Chondrocyte (in vitro differentiated cells): ENCODE results near the gene IRS1. TPM values are rescaled to one million over a fixed set of nuclear protein-coding genes. Genes with fewer than 3 reads are reported as not detected.

Experiments
- DNase-seq: peaks from one replicate; pipeline ENCODE4 v3.0.0; 2021; ENCODE audit warnings: mixed read lengths, low spot score
- H3K27ac Mint-ChIP-seq: one replicate; pipeline ENCODE4 v1.8.0; 2021; ENCODE audit warnings: mild to moderate bottlenecking, moderate library complexity, mixed read lengths; ENCODE audit not compliant: unreplicated experiment
- H3K27me3 Mint-ChIP-seq: 2 replicates; pipeline ENCODE4 v1.8.0; 2021; ENCODE audit warnings: low read depth, mixed read lengths
- H3K36me3 Mint-ChIP-seq: 2 replicates; pipeline ENCODE4 v1.8.0; 2021; ENCODE audit warnings: low read depth, mixed read lengths
- H3K4me1 Mint-ChIP-seq: 2 replicates; pipeline ENCODE4 v1.8.0; 2021; ENCODE audit warnings: low read depth, mild to moderate bottlenecking, mixed read lengths
- H3K4me3 Mint-ChIP-seq: one replicate; pipeline ENCODE4 v1.8.0; 2021; ENCODE audit warnings: mild to moderate bottlenecking, moderate library complexity, mixed read lengths; ENCODE audit not compliant: unreplicated experiment
- H3K9me3 Mint-ChIP-seq: 2 replicates; pipeline ENCODE4 v1.8.0; 2021; ENCODE audit warnings: low read depth, mixed read lengths
- total RNA-seq: library from RNA; stranded (reverse); gene quantifications from 3 replicates; pipeline ENCODE4 v1.2.1, GENCODE V29; 2021
- TF ChIP-seq, protein P1 (sequence below): fragments of 200-600 bp; sonication (generic); IDR thresholded peaks from 2 replicates; pipeline ENCODE4 v1.5.0; 2021; ENCODE audit warnings: antibody characterized with exemption, mild to moderate bottlenecking, moderate library complexity

Gene IRS1
- total RNA-seq, 1 donor from 2014 or later = 12.0 TPM

DNA sequence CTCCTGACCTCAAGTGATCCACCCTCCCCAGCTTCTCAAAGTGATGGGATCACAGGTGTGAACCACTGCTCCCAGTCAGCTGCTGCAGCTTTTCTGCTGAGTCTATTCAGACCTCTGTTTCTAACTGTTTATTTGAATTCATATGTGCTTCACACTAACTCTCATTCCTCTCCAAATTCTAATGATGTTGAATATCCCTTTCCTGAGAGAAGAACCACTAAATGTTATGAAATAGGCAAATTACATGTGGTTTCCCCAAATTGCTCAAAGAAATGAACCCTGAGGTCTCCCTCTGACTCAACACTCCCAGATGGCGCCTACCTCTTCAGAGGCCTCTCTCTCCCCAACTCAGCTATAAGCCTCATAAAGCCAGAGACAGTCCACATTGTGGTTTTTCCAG, 98.6 kb downstream of the IRS1 start:
- Mint-ChIP-seq H3K9me3 (peaks cover 2% of the 10 kb centered on the region), H3K27me3 (no peaks in the 10 kb centered on the region), H3K4me3 (no peak overlapping the region), H3K4me1 (peaks cover 18% of the 10 kb centered on the region), H3K36me3 (no peaks in the 10 kb centered on the region), H3K27ac (no peak overlapping the region)
- TF ChIP-seq, protein P1, sequence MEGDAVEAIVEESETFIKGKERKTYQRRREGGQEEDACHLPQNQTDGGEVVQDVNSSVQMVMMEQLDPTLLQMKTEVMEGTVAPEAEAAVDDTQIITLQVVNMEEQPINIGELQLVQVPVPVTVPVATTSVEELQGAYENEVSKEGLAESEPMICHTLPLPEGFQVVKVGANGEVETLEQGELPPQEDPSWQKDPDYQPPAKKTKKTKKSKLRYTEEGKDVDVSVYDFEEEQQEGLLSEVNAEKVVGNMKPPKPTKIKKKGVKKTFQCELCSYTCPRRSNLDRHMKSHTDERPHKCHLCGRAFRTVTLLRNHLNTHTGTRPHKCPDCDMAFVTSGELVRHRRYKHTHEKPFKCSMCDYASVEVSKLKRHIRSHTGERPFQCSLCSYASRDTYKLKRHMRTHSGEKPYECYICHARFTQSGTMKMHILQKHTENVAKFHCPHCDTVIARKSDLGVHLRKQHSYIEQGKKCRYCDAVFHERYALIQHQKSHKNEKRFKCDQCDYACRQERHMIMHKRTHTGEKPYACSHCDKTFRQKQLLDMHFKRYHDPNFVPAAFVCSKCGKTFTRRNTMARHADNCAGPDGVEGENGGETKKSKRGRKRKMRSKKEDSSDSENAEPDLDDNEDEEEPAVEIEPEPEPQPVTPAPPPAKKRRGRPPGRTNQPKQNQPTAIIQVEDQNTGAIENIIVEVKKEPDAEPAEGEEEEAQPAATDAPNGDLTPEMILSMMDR = no peak
- no peak for DNase-seq

DNA sequence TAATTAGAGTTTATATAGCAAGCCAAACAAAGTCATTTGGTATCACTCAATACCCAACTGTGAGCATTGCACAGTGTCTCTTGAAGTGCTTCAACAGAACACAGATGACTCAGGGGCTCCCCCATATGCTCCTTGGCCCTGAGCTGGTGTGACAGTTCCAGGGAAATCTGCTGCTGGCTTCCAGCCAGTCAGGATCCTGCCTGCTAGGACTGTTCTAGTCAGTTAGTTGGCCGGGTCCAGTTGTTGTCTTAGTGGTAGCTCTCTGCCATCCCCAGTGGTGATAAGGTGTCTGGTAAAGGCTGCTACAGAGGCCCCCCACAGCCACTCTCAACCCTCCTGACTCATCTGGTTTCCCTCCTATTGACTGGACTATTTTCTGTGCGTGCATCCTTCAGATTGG, 100.3 kb downstream of the IRS1 start:
- TF ChIP-seq, protein P1 = no peak
- H3K36me3 Mint-ChIP-seq = no peaks in the 10 kb centered on the region
- H3K4me3 Mint-ChIP-seq = no peak overlapping the region
- H3K27me3 Mint-ChIP-seq = no peaks in the 10 kb centered on the region
- no peak for DNase-seq
- peaks cover 18% of the 10 kb centered on the region for H3K4me1 Mint-ChIP-seq
- H3K27ac Mint-ChIP-seq = no peak overlapping the region
- H3K9me3 Mint-ChIP-seq = no peaks in the 10 kb centered on the region

DNA sequence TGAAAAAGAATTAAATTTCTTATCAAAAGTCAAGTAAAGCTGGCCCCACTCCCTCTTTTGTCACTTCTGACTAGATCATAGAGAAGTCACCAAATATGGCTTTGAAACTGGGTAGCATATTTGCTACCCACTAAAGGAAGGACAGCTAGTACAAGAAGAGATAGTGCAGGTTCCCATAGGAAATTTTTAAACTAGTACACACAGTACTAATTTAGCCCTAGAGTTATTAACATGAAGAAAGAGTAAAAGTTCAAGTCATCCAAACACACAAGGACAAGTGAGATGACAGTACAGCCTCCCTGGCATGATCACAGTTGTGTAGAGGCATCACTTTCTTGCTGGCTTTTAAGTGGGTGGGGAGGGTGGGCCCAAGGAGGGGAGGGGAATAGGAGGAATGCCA, 100.9 kb downstream of the IRS1 start:
- TF ChIP-seq, protein P1 = no peak
- Mint-ChIP-seq H3K4me3 (no peak overlapping the region), H3K27ac (no peak overlapping the region), H3K27me3 (no peaks in the 10 kb centered on the region), H3K4me1 (peaks cover 17% of the 10 kb centered on the region), H3K9me3 (no peaks in the 10 kb centered on the region), H3K36me3 (no peaks in the 10 kb centered on the region)
- no peak for DNase-seq

DNA sequence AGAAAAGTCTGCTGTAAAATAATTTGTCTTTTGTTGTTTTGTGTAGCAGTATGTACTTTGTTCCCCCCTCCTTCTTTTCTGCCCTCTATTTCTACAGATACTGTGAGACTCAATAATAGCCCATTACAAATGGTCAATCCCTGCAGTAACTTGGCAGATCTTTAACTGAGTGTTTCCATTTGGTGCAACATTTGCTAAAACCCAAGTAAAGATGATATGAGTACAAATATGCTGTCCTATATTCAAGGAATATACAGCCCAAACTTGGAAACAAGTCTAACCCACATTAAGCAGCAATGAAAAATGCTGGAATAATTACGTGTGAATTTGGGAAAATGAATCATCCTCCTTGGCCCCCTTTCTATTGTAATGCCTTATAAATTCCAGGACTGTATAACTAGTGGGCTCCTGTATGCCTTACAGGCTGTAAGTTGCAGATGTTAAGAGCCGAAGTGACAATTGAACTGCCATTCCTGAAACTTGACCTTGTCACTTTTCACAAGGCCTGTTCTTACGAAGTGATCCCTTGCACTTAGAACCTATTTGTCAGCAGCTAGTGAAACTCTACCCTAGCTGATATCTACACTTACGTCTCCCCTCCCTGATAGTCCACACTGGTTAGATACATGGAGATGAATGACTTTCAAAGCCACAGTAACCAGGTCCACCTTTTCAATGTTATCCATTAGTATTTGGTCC, 104.9 kb downstream of the IRS1 start:
- DNase-seq = no peak
- Mint-ChIP-seq H3K9me3 (no peaks in the 10 kb centered on the region), H3K27ac (no peak overlapping the region), H3K4me3 (no peak overlapping the region), H3K4me1 (peaks cover 21% of the 10 kb centered on the region), H3K36me3 (peaks cover 1% of the 10 kb centered on the region), H3K27me3 (no peaks in the 10 kb centered on the region)
- TF ChIP-seq, protein P1 = no peak

DNA sequence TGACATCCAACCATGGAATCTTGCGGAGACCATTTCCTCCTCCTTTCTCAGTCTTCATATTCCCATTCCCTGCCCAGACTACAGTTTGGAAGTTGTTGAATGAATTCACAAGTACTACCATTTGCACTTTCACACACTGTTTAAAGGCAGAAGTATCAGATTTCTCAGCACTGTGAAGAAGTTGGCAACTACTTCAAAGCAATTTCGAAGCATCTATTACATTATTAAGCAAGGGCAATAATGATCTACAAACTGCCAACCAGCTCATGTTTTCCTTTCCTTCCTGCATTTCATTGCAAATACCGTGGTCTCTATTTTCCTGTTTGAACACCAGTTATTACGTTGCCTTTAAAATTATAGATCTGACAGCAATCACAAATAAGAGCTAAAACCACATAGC, 105.5 kb downstream of the IRS1 start:
- H3K27me3 Mint-ChIP-seq = no peaks in the 10 kb centered on the region
- TF ChIP-seq, protein P1 = no peak
- DNase-seq = no peak
- no peaks in the 10 kb centered on the region for H3K9me3 Mint-ChIP-seq
- H3K4me1 Mint-ChIP-seq = peaks cover 18% of the 10 kb centered on the region
- no peak overlapping the region for H3K27ac Mint-ChIP-seq
- peaks cover 1% of the 10 kb centered on the region for H3K36me3 Mint-ChIP-seq
- no peak overlapping the region for H3K4me3 Mint-ChIP-seq
